HL-60/S4 treated with phorbol 12-myristate 13-acetate at 8.2 ng/mL for 4 days and 3 days (cell line): ENCODE measurements around the gene WAC.
"Not testable (repeated sequence)": the region's sequence is repeated elsewhere in the genome, so short reads cannot be mapped to it uniquely, and the experiment has no call there.

Experiments used
- in situ Hi-C: fragments of 300-500 bp; cut with MboI; formaldehyde crosslinking; loops from 2 replicates; pipeline ENCODE4 v1.15.0; 2022; ENCODE audit warnings: low sequenced_read_pairs

WAC gene

GRCh38 chr10:28560617-28561016 lies 27.7 kb downstream of the WAC start:
- in situ Hi-C loops, result no loop called here

GRCh38 chr10:28561531-28561930 lies 28.6 kb downstream of the WAC start:
- in situ Hi-C loops, result no loop called here

GRCh38 chr10:28564905-28565304 lies 32.0 kb downstream of the WAC start:
- in situ Hi-C loops, result no loop called here

- in situ Hi-C loops, result no loop called here
These were observed 33.6 kb downstream of the WAC start for GRCh38 chr10:28566458-28567015.

DNA sequence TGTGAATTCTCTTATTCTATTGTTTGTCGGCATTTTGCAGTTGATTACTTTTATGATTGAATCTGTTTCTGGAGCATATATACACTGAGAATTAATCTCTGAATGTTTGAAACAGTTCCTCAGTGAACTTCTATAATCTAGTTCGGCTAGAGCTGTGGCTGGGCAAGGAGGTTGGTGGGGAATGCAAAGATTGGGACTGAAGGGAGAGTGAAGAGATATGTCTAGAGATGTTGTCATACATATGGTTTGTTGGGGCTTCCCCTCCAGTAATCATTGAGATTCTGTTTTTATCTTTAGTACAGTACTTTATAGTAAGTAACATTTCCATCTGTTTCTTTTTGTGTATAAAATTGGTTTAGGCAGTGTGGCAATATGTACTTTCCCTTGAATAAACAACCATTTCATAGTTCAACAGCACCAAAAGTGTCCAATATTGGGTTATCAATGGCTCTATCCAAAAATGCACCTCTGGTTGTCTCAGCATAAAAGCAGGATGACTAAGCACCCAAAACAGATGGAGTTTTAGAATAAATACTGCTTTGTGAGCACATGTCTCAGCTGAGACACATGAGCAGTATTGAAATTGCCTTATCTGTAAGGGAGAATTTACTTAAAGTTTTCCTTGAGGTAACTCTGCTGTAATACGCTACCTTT lies 36.7 kb downstream of the WAC start:
- in situ Hi-C loops, result no loop called here

DNA sequence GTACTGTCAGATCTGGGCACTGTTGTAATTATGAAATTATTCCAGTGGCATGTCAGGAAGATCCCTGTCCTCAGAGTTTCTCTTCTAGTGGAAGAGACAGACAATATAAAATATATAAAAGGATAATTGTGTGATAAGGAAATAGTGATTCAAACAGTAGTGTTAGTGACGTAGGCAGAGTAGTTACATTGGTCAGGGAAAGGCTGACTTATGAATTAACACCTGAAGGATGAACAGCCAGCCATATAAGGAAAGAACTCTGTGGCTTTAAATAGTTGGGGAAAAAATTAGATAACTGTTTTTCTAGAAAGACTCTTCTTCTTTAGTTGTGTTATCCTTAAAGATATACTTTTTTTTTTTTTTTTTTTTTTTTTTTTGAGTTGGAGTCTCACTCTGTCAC lies 37.7 kb downstream of the WAC start:
- in situ Hi-C loops, result no loop called here

- in situ Hi-C loops, result no loop called here
These were observed 38.3 kb downstream of the WAC start for GRCh38 chr10:28571265-28571664.

DNA sequence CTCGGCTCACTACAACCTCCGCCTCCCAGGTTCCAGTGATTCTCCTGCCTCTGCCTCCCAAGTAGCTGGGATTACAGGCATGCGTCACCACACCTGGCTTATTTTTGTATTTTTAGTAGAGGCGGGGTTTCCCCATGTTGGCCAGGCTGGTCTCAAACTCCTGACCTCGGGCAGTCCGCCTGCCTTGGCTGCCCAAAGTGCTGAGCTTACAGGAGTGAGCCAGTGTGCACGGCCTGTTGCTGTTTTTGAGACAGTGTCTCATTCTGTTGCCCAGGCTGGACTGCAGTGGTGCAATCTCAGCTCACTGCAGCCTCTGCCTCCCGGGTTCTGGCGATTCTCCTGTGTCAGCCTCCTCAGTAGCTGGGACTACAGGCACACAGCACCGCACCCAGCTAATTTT lies 41.3 kb downstream of the WAC start:
- in situ Hi-C loops, result not testable (repeated sequence)

GRCh38 chr10:28575852-28576251 lies 42.9 kb downstream of the WAC start:
- in situ Hi-C loops, result no loop called here

GRCh38 chr10:28577506-28577905 lies 44.6 kb downstream of the WAC start:
- in situ Hi-C loops, result no loop called here

DNA sequence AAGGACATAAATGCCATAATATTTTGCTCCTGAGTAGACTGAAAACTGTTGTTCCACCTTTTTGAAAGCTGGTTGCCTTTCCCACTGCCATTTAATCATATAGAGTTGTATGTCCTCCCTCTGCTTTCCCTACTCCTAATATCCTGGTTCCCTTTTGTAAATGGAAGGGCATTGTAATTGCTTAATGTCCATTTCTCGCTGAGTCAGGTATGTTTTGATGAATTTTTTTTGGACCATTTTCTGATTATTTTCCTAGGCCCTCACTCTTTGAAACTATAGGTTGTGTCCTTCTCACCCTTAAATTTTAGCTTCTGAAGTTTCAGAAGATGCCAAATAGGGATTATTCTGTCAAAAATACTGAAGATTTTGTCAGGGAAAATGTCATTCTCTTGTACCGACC lies 45.5 kb downstream of the WAC start:
- in situ Hi-C loops, result no loop called here

DNA sequence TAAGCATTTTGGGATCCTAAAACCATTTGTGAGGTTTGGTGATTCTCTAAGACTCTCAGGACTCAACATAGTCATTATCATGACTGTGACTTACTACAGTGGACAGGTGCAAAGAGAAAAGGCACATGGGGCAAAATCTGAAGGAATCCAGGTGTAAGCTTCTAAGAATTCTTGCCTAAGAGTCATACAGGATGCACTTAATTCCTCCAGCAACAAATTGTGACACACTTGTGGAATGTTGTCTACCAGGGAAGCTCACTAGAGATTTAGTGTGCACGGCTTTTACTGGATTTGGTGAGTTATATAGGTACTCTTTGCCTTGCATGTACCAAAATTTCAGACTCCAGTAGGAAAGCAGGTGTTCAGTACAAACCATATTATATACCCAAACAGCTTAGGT lies 47.9 kb downstream of the WAC start:
- in situ Hi-C loops, result no loop called here

DNA sequence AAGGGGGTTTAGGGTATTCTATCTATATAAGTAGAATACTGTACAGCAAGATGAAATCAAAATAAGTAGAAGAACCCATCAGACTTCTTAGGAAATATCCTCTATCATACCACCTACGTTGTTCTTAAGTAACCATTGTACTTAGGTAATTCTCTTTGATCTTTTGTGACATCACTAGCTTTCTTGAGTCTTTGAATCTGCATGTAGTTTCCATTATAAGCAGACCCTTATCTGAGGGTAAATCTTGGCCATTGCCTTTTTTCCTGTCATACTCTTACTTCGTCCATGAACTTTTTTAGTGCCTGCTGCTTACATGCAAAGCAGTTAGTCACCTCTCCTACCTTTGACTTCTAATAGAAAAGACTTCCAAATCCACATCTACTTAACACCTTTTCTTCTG lies 49.0 kb downstream of the WAC start:
- in situ Hi-C loops, result no loop called here

DNA sequence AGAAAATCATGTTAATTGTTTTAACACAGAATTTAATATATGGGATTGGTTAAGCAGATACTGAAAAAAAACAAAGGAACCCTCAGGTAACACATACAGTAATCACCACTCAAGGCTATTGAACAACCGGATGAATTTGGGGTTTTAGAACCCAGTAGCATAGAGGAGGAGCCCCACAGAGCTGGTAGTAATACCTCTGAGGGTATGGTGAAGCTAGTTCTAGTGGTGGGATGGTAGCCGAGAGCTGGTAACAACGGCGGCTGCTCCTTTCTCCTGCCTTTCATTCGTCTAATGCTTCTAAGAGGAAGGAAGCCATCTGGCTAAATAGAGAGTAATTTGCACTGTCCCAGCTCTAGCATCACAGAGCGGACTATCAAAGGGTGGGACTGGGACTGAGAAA lies 52.2 kb downstream of the WAC start:
- in situ Hi-C loops, result no loop called here

GRCh38 chr10:28586176-28586575 lies 53.3 kb downstream of the WAC start:
- in situ Hi-C loops, result no loop called here

DNA sequence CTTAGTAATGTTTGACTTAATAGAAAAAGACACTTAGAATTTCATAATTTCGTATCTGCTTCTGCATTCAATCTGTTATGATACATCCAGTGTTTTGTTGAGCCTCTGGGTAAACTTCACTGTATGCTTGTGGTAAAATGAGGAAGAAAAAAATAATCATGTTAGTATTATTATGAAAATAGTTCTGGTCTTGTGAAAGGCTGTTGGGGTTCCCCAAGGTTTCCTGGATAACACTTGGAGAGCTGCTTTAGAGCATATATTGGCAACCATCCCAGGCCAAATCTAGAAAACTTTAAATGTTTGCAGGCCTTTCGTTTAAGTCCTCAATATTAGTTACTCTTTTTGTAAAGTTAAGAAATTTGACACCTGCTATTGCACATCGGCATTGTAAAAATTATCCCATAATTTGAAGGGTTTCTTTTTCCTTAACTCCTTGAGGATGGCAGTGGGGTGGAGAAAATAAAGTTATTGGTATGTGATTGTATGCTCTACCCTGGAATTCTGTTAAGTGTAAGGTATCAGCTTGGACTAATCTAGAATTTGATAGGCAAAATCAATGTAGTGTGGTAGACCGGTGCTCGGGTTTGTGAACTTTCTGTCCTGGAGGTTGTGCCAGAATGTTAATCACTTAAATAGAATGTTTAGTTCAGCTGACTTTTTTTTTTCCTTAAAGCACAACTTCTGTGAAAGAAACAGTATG lies 54.5 kb downstream of the WAC start:
- in situ Hi-C loops, result no loop called here

DNA sequence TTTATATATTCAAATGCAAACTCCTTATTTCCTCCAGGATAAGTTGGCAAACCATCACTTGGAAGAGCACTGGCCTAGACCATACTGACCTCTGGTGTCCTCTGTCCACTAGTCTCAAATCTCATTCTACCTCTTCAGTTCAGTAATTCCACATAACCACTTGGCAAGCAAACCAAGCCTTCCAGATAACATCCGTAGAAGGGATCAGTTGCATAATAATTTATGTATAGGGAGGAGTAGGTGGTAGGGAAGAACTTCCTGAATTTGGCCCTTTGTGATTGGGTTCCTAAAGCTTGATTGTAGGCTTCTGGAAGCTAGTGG lies 55.0 kb downstream of the WAC start:
- in situ Hi-C loops, result no loop called here

GRCh38 chr10:28592953-28593352 lies 60.0 kb downstream of the WAC start:
- in situ Hi-C loops, result no loop called here

GRCh38 chr10:28593811-28594210 lies 60.9 kb downstream of the WAC start:
- in situ Hi-C loops, result no loop called here

DNA sequence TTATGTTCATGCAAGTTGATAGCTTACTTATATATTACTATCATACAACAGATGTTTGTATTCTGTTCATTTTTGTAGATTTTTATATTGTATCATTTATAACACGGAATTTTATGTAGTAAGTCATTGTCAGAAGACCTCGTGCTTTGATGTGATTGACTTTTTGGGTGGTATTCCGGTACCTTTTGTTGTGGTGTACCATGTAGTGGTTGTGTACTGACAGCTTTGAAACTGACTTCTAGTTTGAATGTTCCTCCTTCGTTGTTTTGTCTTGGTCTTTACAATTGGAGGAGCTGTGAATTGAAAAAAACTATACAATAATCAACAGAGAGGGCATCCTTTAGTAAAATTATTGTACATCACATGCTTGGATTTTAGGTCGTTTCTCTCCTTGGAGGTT lies 61.5 kb downstream of the WAC start:
- in situ Hi-C loops, result no loop called here

DNA sequence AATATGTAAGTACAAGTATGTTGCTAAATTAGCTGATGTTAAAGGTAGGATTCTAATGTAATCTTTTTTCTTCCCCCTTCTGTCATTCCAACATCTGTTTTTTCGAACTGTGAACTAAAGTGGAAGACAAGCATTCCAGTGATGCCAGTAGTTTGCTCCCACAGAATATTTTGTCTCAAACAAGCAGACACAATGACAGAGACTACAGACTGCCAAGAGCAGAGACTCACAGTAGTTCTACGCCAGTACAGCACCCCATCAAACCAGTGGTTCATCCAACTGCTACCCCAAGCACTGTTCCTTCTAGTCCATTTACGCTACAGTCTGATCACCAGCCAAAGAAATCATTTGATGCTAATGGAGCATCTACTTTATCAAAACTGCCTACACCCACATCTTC lies 62.7 kb downstream of the WAC start:
- in situ Hi-C loops, result no loop called here

GRCh38 chr10:28600056-28600455 lies 67.1 kb downstream of the WAC start:
- in situ Hi-C loops, result no loop called here

GRCh38 chr10:28601012-28601411 lies 68.1 kb downstream of the WAC start:
- in situ Hi-C loops, result no loop called here
